ENCODE data around the gene AWAT1.

The AWAT1 gene

DNA sequence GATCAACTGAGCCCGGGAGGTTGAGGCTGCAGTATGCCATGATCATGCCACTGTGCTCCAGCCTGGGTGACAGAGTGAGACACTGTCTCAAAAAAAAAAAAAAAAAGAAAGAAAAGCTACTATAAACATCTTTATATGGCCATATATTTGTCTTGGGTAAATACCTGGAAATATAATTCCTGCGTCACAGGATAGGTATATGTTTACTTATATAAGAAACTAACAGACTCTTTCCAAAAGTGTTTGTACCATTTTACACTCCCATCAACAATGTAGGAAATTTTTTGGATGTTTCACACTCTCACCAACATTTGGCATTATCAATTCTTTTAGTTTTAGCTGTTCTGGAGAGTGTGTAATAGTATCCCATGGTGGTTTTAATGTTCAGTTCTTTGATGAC lies 12.8 kb downstream of the AWAT1 start:
- TF ChIP-seq, protein P1, sequence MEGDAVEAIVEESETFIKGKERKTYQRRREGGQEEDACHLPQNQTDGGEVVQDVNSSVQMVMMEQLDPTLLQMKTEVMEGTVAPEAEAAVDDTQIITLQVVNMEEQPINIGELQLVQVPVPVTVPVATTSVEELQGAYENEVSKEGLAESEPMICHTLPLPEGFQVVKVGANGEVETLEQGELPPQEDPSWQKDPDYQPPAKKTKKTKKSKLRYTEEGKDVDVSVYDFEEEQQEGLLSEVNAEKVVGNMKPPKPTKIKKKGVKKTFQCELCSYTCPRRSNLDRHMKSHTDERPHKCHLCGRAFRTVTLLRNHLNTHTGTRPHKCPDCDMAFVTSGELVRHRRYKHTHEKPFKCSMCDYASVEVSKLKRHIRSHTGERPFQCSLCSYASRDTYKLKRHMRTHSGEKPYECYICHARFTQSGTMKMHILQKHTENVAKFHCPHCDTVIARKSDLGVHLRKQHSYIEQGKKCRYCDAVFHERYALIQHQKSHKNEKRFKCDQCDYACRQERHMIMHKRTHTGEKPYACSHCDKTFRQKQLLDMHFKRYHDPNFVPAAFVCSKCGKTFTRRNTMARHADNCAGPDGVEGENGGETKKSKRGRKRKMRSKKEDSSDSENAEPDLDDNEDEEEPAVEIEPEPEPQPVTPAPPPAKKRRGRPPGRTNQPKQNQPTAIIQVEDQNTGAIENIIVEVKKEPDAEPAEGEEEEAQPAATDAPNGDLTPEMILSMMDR (IDR thresholded peaks at IDR 0.05; ENCODE audit: extremely low read depth, insufficient read depth, missing control alignments) = no peak
- DNase-seq (ENCODE audit: low spot score) = no peak
- in situ Hi-C loops (cut with MboI; ENCODE audit: low pct_unique_long_range_greater_than_20kb, low sequenced_read_pairs, unreplicated experiment) = no loop called here

DNA sequence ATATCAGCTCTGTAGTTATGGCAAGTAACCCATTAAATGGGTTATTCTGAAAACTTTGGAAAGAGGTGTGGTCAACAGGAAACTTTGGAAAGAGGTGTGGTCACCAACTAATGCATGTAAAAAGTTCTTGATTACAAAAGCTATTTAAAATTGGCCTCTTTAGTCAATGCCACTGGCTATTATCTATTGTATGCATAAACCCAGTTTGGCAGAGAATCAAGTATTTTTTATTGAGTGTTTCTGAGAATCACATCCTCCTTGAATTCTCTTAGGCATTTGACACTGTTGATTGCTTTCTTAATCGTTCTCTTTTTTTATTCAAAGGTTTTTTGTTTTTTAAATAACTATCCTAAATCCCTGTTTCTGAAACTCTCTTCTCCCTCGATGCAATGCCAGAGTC lies 18.0 kb downstream of the AWAT1 start:
- in situ Hi-C loops (cut with MboI; ENCODE audit: low pct_unique_long_range_greater_than_20kb, low sequenced_read_pairs, unreplicated experiment) = no loop called here
- no peak for DNase-seq (ENCODE audit: low spot score)
- TF ChIP-seq, protein P1 (IDR thresholded peaks at IDR 0.05; ENCODE audit: extremely low read depth, insufficient read depth, missing control alignments) = no peak

DNA sequence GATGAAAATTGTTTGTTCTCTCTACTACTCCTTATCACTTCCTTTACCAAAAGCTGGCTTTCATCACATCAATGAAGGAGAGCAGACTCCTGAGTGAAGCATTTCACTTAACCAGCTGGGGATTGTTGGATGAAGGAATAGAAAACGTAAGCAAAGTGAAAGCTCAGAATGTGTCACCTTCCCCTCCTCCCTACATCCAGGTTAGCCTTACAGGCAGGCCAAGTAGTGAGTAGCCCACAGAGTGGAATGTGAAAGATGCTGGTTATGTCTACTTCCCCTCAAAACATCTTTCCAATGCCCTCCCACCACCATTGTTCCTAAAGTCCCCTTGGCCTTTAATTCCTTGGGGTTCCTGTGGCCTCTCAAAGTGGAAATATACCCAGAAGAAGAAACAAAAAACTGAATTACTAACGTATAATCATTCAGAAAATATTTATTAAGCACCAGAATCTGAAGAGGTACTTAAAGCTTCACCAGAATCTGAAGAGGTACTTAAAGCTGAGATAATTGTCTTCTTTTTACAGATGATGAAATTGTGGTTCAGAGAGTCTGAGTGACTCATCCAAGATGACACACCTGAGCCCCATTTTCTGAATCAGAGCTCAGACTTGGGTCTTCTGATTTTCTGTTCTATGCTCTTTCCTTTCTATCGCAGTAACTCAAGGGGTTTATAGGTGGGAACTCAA lies 19.1 kb downstream of the AWAT1 start:
- TF ChIP-seq, protein P1 (IDR thresholded peaks at IDR 0.05; ENCODE audit: extremely low read depth, insufficient read depth, missing control alignments) = no peak
- in situ Hi-C loops (cut with MboI; ENCODE audit: low pct_unique_long_range_greater_than_20kb, low sequenced_read_pairs, unreplicated experiment) = no loop called here
- DNase-seq (ENCODE audit: low spot score) = no peak

DNA sequence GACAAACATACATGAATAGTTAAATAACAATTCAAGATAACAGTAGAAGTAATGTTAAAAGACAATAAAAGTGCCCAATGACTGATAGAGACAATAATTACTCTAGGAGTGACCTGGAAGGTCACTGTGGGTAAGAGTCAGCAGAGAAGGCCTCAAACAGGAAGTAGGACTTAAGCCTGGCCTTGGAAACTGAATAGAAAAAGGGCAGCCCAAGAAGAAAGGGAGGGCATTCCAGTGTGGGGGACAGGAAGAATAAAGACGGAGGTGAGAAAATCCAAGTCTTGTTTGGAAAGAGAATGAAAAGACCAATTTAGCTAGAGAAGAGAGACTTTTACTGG lies 19.6 kb downstream of the AWAT1 start:
- TF ChIP-seq, protein P1 (IDR thresholded peaks at IDR 0.05; ENCODE audit: extremely low read depth, insufficient read depth, missing control alignments) = no peak
- no peak for DNase-seq (ENCODE audit: low spot score)
- in situ Hi-C loops (cut with MboI; ENCODE audit: low pct_unique_long_range_greater_than_20kb, low sequenced_read_pairs, unreplicated experiment) = no loop called here

DNA sequence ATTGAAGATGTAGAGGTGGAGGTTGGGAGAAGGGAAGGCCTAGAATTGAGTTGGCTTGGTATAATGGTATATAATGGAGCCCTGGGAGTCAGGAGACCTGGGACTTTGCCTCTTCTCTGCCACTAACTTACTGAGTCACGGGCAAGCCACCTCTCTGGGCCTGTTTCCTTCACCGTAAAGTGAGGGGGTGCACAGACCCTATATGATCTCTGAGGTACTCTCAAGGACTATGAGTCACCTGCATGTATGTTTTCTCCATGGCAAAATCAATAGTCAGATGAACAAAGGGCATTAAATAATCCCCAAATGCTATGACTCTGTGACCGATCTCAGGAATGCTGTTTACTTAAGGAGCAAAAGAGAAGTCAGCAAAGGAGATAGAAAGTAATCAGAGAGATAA lies 20.5 kb downstream of the AWAT1 start:
- TF ChIP-seq, protein P1 (IDR thresholded peaks at IDR 0.05; ENCODE audit: extremely low read depth, insufficient read depth, missing control alignments) = no peak
- DNase-seq (ENCODE audit: low spot score) = no peak
- in situ Hi-C loops (cut with MboI; ENCODE audit: low pct_unique_long_range_greater_than_20kb, low sequenced_read_pairs, unreplicated experiment) = no loop called here

DNA sequence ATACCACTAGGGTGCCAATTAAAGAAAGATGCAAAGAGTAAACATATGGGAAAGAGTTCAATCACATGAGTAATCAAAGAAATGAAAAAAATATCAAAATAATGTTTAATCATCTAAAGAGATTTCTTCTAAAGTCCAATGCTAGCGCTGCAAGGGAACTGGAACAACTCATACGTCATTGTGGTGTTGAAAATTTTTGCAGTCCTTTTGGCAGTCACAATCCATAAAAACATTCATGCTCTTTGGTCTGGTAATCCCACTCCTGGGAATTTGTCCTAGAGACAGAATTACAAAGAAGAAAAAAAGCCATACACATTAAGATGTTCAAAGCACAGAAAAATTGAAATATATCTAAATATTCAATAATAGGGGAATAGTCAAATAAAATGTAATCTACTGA lies 21.0 kb downstream of the AWAT1 start:
- TF ChIP-seq, protein P1 (IDR thresholded peaks at IDR 0.05; ENCODE audit: extremely low read depth, insufficient read depth, missing control alignments) = no peak
- no peak for DNase-seq (ENCODE audit: low spot score)
- in situ Hi-C loops (cut with MboI; ENCODE audit: low pct_unique_long_range_greater_than_20kb, low sequenced_read_pairs, unreplicated experiment) = no loop called here
